Sigmoid colon (tissue), 4 donors: ENCODE results near the gene ACACA.

Experiments
- EP300 ChIP-seq, 4 donors: sonication (generic); formaldehyde crosslinking; IDR thresholded peaks; one replicate each; pipeline ENCODE4 v1.6.1; 2017; ENCODE audit warnings: antibody characterized with exemption in 4 of 4
- POLR2A ChIP-seq, 2 donors: fragments of 450-650 bp; IDR thresholded peaks; one replicate each; pipeline ENCODE4 v1.6.1; 2016; ENCODE audit warnings: antibody characterized with exemption in 2 of 2, mild to moderate bottlenecking in 2 of 2, moderate library complexity in 2 of 2
- POLR2AphosphoS5 ChIP-seq, 4 donors: sonication (generic); formaldehyde crosslinking; IDR thresholded peaks; one replicate each; pipeline ENCODE4 v1.6.1; 2017; ENCODE audit warnings: antibody characterized with exemption in 4 of 4
- TF ChIP-seq, protein P1 (sequence below), 4 experiments: fragments of 450-650 bp in 3 of 4; fragments of 200-600 bp in 1 of 4; IDR thresholded peaks; one replicate each; pipeline ENCODE4 v1.5.1; 2016 to 2019; ENCODE audit warnings: antibody characterized with exemption in 4 of 4, mild to moderate bottlenecking in 3 of 4, moderate library complexity in 2 of 4

DNA sequence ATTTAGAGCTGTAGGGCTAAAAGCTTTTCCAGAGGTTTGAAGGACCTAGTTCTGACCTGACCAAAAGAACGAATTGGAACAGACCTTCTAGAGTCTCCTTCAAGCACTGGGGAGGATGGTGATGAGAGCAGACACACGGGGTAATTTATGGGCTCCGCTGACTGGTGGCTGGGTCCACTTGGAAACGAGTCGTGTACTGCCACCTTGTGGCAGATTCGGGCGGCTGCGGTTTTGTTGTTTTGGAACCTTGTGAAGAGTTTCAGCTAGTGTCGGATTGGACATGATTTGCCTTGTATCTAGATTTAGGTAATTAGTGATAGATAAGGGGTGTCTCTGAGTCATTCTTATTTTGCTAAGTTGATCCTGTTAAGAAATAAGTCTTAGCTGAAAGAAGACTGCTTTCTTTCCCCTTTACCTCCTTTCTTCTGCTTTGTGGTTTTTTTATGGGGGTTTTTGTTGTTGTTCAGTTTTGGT, 359.0 kb downstream of the ACACA start:
- TF ChIP-seq, protein P1, sequence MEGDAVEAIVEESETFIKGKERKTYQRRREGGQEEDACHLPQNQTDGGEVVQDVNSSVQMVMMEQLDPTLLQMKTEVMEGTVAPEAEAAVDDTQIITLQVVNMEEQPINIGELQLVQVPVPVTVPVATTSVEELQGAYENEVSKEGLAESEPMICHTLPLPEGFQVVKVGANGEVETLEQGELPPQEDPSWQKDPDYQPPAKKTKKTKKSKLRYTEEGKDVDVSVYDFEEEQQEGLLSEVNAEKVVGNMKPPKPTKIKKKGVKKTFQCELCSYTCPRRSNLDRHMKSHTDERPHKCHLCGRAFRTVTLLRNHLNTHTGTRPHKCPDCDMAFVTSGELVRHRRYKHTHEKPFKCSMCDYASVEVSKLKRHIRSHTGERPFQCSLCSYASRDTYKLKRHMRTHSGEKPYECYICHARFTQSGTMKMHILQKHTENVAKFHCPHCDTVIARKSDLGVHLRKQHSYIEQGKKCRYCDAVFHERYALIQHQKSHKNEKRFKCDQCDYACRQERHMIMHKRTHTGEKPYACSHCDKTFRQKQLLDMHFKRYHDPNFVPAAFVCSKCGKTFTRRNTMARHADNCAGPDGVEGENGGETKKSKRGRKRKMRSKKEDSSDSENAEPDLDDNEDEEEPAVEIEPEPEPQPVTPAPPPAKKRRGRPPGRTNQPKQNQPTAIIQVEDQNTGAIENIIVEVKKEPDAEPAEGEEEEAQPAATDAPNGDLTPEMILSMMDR (IDR thresholded peaks at IDR 0.05) = peak; percentile 45 to 93 (median 68)
- no peak for TF ChIP-seq EP300 (IDR thresholded peaks at IDR 0.05)
- TF ChIP-seq POLR2AphosphoS5 (IDR thresholded peaks at IDR 0.05) = no peak
- no peak for TF ChIP-seq POLR2A (IDR thresholded peaks at IDR 0.05)
